Common myeloid progenitor, CD34-positive (primary cell): Measurements from ENCODE around the gene FFAR4.

Experiments used
- CTCF ChIA-PET: fragments of 350-600 bp; sonication (Branson Sonifier 250); formaldehyde crosslinking; loops from one replicate; lab custom pipeline; 2021; ENCODE audit warnings: antibody characterized with exemption; lab: Charles Lee
- POLR2A ChIA-PET: fragments of 350-600 bp; sonication (Branson Sonifier 250); formaldehyde crosslinking; loops from one replicate; lab custom pipeline; 2021; ENCODE audit warnings: antibody characterized with exemption; lab: Charles Lee
- DNase-seq, 3 donors: peaks; one replicate each; pipeline versions ENCODE4 v3.0.0 to v3.0.0-alpha.2; 2013
- H3K27ac ChIP-seq, 2 experiments: 1 replicate in 1 of 2; 2 replicates in 1 of 2; pipeline ENCODE4 v1.7.0; 2013; ENCODE audit warnings: inconsistent platforms in 2 of 2, low read length in 2 of 2, mild to moderate bottlenecking in 2 of 2, low read depth in 1 of 2, moderate library complexity in 1 of 2; ENCODE audit not compliant: severe bottlenecking in 2 of 2, insufficient read depth in 1 of 2, poor library complexity in 1 of 2
- H3K27me3 ChIP-seq, 5 experiments: replicated peaks in 2 of 5; 1 replicate in 3 of 5; 2 replicates in 2 of 5; pipeline versions ENCODE4 v1.6.1 to v1.7.0; 2013; ENCODE audit warnings: low read length in 4 of 5, mild to moderate bottlenecking in 2 of 5, moderate library complexity in 2 of 5, inconsistent platforms in 1 of 5; ENCODE audit not compliant: insufficient read depth in 5 of 5, control insufficient read depth in 4 of 5
- H3K36me3 ChIP-seq, 4 experiments: 1 replicate in 2 of 4; 2 replicates in 2 of 4; pipeline versions ENCODE4 v1.6.1 to v1.7.0; 2013; ENCODE audit warnings: low read length in 3 of 4, control low read depth in 1 of 4, mild to moderate bottlenecking in 1 of 4; ENCODE audit not compliant: control insufficient read depth in 4 of 4, insufficient read depth in 4 of 4
- H3K4me1 ChIP-seq, 4 experiments: 1 replicate in 3 of 4; 2 replicates in 1 of 4; pipeline versions ENCODE4 v1.6.1 to v1.7.1; 2013; ENCODE audit warnings: low read length in 3 of 4, mild to moderate bottlenecking in 3 of 4, control low read depth in 1 of 4, inconsistent platforms in 1 of 4, moderate library complexity in 1 of 4; ENCODE audit not compliant: control insufficient read depth in 4 of 4, insufficient read depth in 4 of 4; ENCODE audit errors: control extremely low read depth in 1 of 4
- H3K4me3 ChIP-seq, 7 experiments: 1 replicate in 4 of 7; 2 replicates in 3 of 7; pipeline versions ENCODE4 v1.5.1 to v1.7.0; 2013; ENCODE audit warnings: mild to moderate bottlenecking in 7 of 7, low read length in 6 of 7, moderate library complexity in 6 of 7, inconsistent platforms in 2 of 7, low read depth in 2 of 7, control low read depth in 1 of 7; ENCODE audit not compliant: insufficient read depth in 4 of 7, control insufficient read depth in 1 of 7; ENCODE audit errors: extremely low read depth in 1 of 7
- H3K9me3 ChIP-seq, 5 experiments: 1 replicate in 4 of 5; 2 replicates in 1 of 5; pipeline versions ENCODE4 v1.6.1 to v1.7.1; 2013; ENCODE audit warnings: low read length in 4 of 5, mild to moderate bottlenecking in 2 of 5, inconsistent platforms in 1 of 5, low read depth in 1 of 5, moderate library complexity in 1 of 5; ENCODE audit not compliant: control insufficient read depth in 4 of 5, insufficient read depth in 2 of 5; ENCODE audit errors: control extremely low read depth in 1 of 5
- WGBS: methylation state at CpG from one replicate; pipeline ENCODE4 v1.1.5; 2013; ENCODE audit not compliant: insufficient coverage; 5-methylcytosine and 5-hydroxymethylcytosine counted together

The FFAR4 gene

DNA sequence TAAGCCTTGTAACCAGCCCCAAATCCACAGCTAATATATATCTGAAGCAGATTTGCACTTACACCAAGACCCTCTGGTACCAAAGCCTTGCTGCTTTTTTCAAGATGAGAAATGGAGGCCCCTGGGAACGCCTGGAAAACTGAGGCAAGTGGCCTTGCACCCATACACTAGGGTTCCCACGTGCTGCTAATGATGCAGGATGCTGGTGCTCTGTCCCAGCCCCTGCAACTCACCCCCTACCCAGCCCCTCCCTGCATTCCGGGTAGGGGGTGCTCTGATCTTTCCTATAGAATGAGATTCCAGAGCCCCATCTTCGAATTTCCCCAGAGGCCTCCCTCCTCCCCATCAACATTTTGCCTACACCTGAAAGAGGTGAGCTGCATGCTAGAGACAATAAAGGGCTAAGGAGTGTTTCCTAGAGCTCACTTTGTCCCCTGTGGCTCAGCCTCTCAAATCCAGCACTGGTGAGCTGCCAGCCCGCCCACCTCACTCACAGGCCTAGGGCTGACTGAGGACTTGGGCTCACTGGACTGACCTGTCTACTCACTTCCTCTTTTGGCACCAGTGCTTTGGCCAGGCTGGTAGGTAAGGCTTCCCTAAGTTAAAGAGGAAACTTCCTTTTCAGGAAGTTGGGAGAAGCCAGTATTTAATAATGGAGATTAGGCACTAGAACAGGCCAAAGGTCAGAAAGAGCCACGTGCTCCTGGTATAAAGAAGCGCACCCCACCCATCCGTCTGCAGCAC lies 24.8 kb downstream of the FFAR4 start:
- 94% methylated on average over 4 of the region's 8 CpGs for WGBS
- Histone ChIP-seq H3K9me3 (no peaks in the 10 kb centered on the region), H3K36me3 (no peaks in the 10 kb centered on the region), H3K4me3 (no peak overlapping the region), H3K27ac (no peak overlapping the region), H3K27me3 (no peaks in the 10 kb centered on the region), H3K4me1 (no peaks in the 10 kb centered on the region)
- ChIA-PET POLR2A (no interaction called here), CTCF (interaction anchor here (1.5 to 1.7 kb wide), 2 partner anchors 16 to 89 kb away, joined by 4 read pairs; no protein-coding TSS in a partner anchor)
- no peak for DNase-seq

DNA sequence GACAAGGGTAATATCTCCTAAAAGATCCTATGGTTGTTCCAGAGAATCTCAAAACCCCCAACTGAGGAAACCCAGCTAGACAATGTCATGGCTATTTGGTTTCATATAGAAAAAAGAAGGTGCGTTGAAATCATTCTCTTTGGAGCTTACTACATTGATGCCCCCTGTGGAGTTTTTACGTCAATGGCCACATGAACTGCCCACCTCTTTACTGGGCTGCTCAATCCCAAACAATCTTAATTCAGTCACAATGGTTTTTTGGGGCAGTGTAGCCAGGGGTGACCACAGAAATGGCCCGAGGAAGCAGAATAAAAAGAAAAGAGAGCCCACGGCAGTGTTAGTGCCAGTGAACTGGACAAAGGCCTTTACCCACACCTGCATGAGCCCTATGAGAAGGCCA lies 26.8 kb downstream of the FFAR4 start:
- Histone ChIP-seq H3K36me3 (no peaks in the 10 kb centered on the region), H3K9me3 (no peaks in the 10 kb centered on the region), H3K4me1 (no peaks in the 10 kb centered on the region), H3K27ac (no peak overlapping the region), H3K27me3 (no peaks in the 10 kb centered on the region), H3K4me3 (no peak overlapping the region)
- ChIA-PET CTCF (interaction anchor here (0.6 kb wide), 1 partner anchor 15 kb away, joined by 3 read pairs; no protein-coding TSS in a partner anchor), POLR2A (no interaction called here)
- no peak for DNase-seq
- 92% methylated on average over 4 of the region's 4 CpGs for WGBS

DNA sequence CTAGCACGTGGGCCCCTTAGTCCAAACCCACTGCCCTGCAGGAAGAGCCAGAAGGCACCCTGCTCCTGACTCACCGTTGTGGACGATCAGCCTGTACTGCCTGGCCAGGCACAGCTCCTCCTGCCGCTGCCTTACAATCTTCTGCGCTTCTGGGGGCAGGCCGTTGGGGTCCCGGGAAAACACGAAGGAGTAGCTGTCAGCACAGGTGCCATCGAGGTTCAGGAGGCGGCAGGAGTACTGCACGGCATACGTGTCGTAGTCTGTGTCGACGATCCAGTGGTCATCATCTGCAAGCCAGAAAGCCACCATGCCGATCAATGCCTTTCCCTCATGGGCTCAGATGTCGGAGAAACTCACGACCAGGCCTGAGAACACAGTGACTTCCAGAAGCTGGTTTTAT lies 27.3 kb downstream of the FFAR4 start:
- no peaks in the 10 kb centered on the region for H3K9me3 ChIP-seq
- no peaks in the 10 kb centered on the region for H3K36me3 ChIP-seq
- CTCF ChIA-PET, result no interaction called here
- no peak overlapping the region for H3K4me3 ChIP-seq
- no peak overlapping the region for H3K27ac ChIP-seq
- 96% methylated on average over 18 of the region's 18 CpGs for WGBS
- POLR2A ChIA-PET, result no interaction called here
- H3K4me1 ChIP-seq, result no peaks in the 10 kb centered on the region
- no peak for DNase-seq
- H3K27me3 ChIP-seq, result peaks cover 0 to 2% (median 0%) of the 10 kb centered on the region in 5 experiments

DNA sequence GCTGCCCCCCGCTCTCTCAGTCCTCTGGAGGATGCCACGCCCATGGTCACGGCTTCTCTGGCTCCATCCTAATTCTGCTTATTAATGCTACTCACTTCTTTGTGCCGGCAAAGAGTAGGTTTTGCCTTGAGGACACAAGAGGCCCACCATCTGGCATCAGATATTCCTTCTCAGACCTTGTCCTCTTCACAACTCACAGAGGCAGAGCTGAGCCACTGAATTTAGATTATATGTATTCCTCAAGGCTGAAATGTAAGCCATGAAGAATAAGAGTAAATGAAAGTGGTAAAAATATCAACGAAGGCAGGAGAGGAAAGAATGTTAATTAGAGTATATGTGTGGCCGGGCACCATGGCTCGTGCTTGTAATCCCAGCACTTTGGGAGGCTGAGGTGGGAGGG lies 28.1 kb downstream of the FFAR4 start:
- CTCF ChIA-PET, result no interaction called here
- DNase-seq, result no peak
- Histone ChIP-seq H3K36me3 (no peaks in the 10 kb centered on the region), H3K27me3 (peaks cover 0 to 2% (median under 1%) of the 10 kb centered on the region in 5 experiments), H3K4me3 (no peak overlapping the region), H3K27ac (no peak overlapping the region), H3K4me1 (no peaks in the 10 kb centered on the region), H3K9me3 (no peaks in the 10 kb centered on the region)
- POLR2A ChIA-PET, result no interaction called here
- 93% methylated on average over 7 of the region's 7 CpGs for WGBS

DNA sequence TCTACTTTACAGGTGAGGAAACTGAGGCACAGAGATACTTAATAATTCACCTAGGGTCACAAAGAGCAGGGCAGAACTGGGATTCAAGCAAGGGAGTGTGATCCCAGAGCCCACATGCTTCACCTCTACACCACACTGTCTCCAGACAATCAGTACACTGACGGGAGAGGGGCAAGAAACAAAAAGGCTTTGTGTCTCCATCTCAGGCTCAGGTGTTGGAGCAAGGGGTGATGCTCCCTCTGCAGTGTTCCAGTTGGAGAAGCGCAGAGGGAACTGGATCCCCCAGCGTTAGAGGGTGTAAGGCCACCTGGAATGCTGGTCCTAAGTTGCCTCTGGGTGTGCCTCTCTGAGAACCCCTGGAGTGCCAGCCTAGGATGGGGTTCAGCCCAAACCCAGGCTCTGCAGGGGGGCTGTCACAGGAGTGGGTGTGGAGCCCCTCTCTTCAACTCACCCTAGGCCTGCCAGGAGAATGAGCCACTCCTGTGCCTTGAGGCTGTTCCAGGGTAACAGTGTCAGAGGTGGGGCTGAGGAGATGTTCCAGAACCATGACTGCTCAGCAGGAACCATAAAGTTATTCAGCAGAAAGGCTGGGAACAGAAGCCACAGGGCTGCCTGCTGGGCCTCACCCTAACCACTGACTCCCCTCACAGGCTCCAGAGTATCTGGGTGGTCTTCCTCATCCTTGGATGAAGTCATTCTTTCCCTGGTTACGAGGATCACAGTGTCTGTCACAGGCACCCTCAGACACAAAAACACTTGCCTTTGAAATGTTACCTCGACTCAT lies 29.1 kb downstream of the FFAR4 start:
- H3K36me3 ChIP-seq, result no peaks in the 10 kb centered on the region
- CTCF ChIA-PET, result no interaction called here
- H3K4me1 ChIP-seq, result peaks cover 0 to 4% (median 1%) of the 10 kb centered on the region in 4 experiments
- no peaks in the 10 kb centered on the region for H3K9me3 ChIP-seq
- DNase-seq, result no peak
- POLR2A ChIA-PET, result no interaction called here
- peaks cover 0 to 13% (median 7%) of the 10 kb centered on the region in 5 experiments for H3K27me3 ChIP-seq
- H3K4me3 ChIP-seq, result no peak overlapping the region
- H3K27ac ChIP-seq, result no peak overlapping the region
- WGBS, result 96% methylated on average over 4 of the region's 5 CpGs

DNA sequence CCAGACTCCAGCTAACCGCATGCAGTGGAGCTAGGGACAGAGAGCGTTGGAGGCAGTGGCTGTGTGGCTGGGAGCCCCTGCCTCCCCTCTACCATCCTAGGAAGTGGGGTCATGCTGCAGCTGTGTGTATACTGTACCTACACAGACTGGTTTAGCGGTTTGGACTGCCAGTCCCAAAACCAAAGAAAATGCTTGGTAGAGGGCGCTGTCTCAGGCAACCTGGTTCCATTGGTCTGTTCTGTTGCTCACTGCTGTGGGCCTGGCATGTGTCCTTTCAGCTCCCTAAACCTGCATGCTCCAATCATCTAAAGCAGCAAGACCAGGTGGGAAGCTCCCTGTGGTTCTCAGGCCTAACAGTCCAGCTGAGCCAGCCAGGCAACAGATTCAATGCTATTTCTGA lies 30.1 kb downstream of the FFAR4 start:
- DNase-seq, result no peak
- Histone ChIP-seq H3K27ac (no peak overlapping the region), H3K4me3 (no peak overlapping the region), H3K9me3 (no peaks in the 10 kb centered on the region), H3K36me3 (no peaks in the 10 kb centered on the region), H3K27me3 (peaks cover 0 to 19% (median 9%) of the 10 kb centered on the region in 5 experiments), H3K4me1 (peaks cover under 1 to 11% (median 7%) of the 10 kb centered on the region in 4 experiments)
- CTCF ChIA-PET, result no interaction called here
- POLR2A ChIA-PET, result interaction anchor here (0.6 kb wide), 1 partner anchor 9 kb away, joined by 3 read pairs; no protein-coding TSS in a partner anchor
- WGBS, result 96% methylated on average over 4 of the region's 4 CpGs
